SK-N-SH treated with all-trans-retinoic acid at 6 μM for 48 hours (cell line): ENCODE data around the gene DNAJB1.

Experiments used
- ARNTL ChIP-seq: fragments of 450-650 bp; formaldehyde crosslinking; IDR thresholded peaks from 2 replicates; pipeline ENCODE4 v1.5.0; 2020; ENCODE audit warnings: low read depth, mild to moderate bottlenecking, moderate library complexity, borderline replicate concordance
- TF ChIP-seq, protein P1 (sequence below): fragments of 250-450 bp; sonication (Bioruptor Pico); IDR thresholded peaks from 2 replicates; pipeline ENCODE4 v1.8.0; 2021; ENCODE audit warnings: low read depth, mild to moderate bottlenecking, moderate library complexity, borderline replicate concordance
- TF ChIP-seq, protein P2 (sequence below): fragments of 250-450 bp; sonication (Bioruptor Pico); IDR thresholded peaks from 2 replicates; pipeline ENCODE4 v1.8.0; 2020; ENCODE audit warnings: mild to moderate bottlenecking, moderate library complexity, borderline replicate concordance
- TF ChIP-seq, protein P3 (sequence below): fragments of 250-450 bp; sonication (Bioruptor Pico); IDR thresholded peaks from 2 replicates; pipeline ENCODE4 v1.5.1; 2020; ENCODE audit warnings: low read depth, mild to moderate bottlenecking, moderate library complexity

DNA sequence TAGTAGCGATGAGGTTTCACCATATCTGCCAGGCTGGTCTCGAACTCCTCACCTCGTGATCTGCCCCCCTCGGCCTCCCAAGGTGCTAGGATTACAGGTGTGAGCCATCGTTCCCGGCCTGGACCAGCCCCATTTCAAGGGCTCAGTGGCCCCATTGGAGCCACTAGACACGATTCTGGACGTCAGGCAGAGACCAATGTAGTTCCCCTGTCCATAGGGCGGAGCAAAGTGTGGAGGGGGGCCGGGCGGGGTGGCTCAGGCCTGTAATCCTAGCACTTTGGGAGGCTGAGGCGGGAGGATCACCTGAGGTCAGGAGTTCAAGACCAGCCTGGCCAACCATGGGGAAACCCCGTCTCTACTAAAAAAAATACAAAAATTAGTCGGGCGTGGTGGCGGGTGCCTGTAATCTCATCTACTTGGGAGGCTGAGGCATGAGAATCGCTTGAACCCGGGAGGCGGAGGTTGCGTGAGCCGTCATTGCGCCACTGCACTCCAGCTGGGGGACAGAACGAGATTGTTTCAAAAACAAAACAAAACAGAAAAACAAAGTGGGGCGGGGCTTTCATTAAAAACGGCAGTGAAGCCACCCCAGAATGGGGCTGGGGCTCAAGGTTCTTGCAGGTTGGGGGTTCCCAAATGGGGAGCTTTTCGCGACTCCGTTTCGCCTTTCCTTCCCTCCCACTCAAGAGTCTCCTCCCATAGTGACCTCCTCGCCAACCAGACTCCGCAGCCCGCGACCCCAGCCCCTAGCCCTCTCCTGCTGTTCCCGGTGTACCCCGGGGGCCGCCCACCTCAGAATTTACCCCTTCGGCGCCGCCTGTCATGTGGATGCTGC lies 10.4 kb upstream of the DNAJB1 start:
- TF ChIP-seq, protein P1, sequence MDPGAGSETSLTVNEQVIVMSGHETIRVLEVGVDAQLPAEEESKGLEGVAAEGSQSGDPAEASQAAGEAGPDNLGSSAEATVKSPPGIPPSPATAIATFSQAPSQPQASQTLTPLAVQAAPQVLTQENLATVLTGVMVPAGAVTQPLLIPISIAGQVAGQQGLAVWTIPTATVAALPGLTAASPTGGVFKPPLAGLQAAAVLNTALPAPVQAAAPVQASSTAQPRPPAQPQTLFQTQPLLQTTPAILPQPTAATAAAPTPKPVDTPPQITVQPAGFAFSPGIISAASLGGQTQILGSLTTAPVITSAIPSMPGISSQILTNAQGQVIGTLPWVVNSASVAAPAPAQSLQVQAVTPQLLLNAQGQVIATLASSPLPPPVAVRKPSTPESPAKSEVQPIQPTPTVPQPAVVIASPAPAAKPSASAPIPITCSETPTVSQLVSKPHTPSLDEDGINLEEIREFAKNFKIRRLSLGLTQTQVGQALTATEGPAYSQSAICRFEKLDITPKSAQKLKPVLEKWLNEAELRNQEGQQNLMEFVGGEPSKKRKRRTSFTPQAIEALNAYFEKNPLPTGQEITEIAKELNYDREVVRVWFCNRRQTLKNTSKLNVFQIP (CRISPR knock-in tag), result no peak
- TF ChIP-seq, protein P2, sequence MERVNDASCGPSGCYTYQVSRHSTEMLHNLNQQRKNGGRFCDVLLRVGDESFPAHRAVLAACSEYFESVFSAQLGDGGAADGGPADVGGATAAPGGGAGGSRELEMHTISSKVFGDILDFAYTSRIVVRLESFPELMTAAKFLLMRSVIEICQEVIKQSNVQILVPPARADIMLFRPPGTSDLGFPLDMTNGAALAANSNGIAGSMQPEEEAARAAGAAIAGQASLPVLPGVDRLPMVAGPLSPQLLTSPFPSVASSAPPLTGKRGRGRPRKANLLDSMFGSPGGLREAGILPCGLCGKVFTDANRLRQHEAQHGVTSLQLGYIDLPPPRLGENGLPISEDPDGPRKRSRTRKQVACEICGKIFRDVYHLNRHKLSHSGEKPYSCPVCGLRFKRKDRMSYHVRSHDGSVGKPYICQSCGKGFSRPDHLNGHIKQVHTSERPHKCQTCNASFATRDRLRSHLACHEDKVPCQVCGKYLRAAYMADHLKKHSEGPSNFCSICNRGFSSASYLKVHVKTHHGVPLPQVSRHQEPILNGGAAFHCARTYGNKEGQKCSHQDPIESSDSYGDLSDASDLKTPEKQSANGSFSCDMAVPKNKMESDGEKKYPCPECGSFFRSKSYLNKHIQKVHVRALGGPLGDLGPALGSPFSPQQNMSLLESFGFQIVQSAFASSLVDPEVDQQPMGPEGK (CRISPR knock-in tag), result no peak
- TF ChIP-seq ARNTL (CRISPR knock-in tag), result no peak
- TF ChIP-seq, protein P3, sequence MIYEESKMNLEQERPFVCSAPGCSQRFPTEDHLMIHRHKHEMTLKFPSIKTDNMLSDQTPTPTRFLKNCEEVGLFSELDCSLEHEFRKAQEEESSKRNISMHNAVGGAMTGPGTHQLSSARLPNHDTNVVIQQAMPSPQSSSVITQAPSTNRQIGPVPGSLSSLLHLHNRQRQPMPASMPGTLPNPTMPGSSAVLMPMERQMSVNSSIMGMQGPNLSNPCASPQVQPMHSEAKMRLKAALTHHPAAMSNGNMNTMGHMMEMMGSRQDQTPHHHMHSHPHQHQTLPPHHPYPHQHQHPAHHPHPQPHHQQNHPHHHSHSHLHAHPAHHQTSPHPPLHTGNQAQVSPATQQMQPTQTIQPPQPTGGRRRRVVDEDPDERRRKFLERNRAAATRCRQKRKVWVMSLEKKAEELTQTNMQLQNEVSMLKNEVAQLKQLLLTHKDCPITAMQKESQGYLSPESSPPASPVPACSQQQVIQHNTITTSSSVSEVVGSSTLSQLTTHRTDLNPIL (CRISPR knock-in tag), result no peak
